HFFc6 (cell line): ENCODE measurements around the gene ZNF554. TPM values are rescaled to one million over a fixed set of nuclear protein-coding genes. Genes with fewer than 3 reads are reported as not detected.
"Not testable (repeated sequence)": the region's sequence is repeated elsewhere in the genome, so short reads cannot be mapped to it uniquely, and the experiment has no call there.

ENCODE experiments used
- DNase-seq: peaks from one replicate; pipeline ENCODE4 v3.0.0-alpha.2; 2018
- H3K27ac Mint-ChIP-seq: 2 replicates; pipeline ENCODE4 v1.8.0; 2020; ENCODE audit warnings: mild to moderate bottlenecking, mixed read lengths
- H3K27me3 Mint-ChIP-seq: 2 replicates; pipeline ENCODE4 v1.8.0; 2021; ENCODE audit warnings: mild to moderate bottlenecking, moderate library complexity, mixed read lengths; ENCODE audit not compliant: insufficient read depth
- H3K36me3 Mint-ChIP-seq: 2 replicates; pipeline ENCODE4 v1.8.0; 2021; ENCODE audit warnings: low read depth, mixed read lengths
- H3K4me1 Mint-ChIP-seq: 2 replicates; pipeline ENCODE4 v1.8.0; 2020; ENCODE audit warnings: low read depth, mixed read lengths
- H3K4me3 Mint-ChIP-seq: 2 replicates; pipeline ENCODE4 v1.8.0; 2020; ENCODE audit warnings: mild to moderate bottlenecking, moderate library complexity, mixed read lengths
- H3K9me3 Mint-ChIP-seq: 2 replicates; pipeline ENCODE4 v1.8.0; 2020; ENCODE audit warnings: mild to moderate bottlenecking, mixed read lengths
- total RNA-seq, 6 experiments: library from RNA; stranded (reverse); fragmentation: NEBNext Ultra II Directional; extraction: Animal tissue kit (Norgen Biotek cat#: 25700); gene quantifications; 2 replicates in 1 of 6; 3 replicates in 5 of 6; pipeline ENCODE4 v1.2.3, GENCODE V29; 2021
- TF ChIP-seq, protein P1 (sequence below): fragments of 200-600 bp; sonication (generic); IDR thresholded peaks from 2 replicates; pipeline ENCODE4 v1.5.0; 2021; ENCODE audit warnings: antibody characterized with exemption, mild to moderate bottlenecking

Gene ZNF554
- total RNA-seq, 6 experiments from 2014 or later, result 1.6 to 2.4 (median 2.2) TPM

DNA sequence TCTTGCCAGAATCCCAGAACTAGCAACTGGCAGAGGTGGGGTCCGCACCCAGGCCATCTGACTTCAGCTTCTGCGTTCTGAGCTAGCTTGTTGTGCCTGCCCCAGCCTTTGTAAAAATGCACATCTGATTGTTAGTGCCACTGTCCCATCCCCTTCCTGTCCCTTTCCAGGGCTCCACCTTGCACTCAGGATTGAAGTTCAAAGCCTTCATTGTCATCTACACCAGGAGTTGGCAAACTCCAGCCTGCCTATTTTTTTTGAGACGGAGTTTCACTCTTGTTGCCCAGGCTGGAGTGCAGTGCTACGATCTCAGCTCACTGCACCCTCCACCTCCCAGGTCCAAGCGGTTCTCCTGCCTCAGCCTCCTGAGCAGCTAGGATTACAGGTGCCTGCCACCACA is 31.4 kb upstream of the ZNF554 start:
- Mint-ChIP-seq H3K9me3 (no peaks in the 10 kb centered on the region), H3K4me1 (peaks cover 23% of the 10 kb centered on the region), H3K27me3 (peaks cover 2% of the 10 kb centered on the region; the same call in 1 of the 2 replicates), H3K36me3 (no peaks in the 10 kb centered on the region; the same call in 1 of the 2 replicates), H3K4me3 (no peak overlapping the region), H3K27ac (no peak overlapping the region; the same call in 1 of the 2 replicates)
- TF ChIP-seq, protein P1, sequence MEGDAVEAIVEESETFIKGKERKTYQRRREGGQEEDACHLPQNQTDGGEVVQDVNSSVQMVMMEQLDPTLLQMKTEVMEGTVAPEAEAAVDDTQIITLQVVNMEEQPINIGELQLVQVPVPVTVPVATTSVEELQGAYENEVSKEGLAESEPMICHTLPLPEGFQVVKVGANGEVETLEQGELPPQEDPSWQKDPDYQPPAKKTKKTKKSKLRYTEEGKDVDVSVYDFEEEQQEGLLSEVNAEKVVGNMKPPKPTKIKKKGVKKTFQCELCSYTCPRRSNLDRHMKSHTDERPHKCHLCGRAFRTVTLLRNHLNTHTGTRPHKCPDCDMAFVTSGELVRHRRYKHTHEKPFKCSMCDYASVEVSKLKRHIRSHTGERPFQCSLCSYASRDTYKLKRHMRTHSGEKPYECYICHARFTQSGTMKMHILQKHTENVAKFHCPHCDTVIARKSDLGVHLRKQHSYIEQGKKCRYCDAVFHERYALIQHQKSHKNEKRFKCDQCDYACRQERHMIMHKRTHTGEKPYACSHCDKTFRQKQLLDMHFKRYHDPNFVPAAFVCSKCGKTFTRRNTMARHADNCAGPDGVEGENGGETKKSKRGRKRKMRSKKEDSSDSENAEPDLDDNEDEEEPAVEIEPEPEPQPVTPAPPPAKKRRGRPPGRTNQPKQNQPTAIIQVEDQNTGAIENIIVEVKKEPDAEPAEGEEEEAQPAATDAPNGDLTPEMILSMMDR, result no peak
- DNase-seq, result no peak

DNA sequence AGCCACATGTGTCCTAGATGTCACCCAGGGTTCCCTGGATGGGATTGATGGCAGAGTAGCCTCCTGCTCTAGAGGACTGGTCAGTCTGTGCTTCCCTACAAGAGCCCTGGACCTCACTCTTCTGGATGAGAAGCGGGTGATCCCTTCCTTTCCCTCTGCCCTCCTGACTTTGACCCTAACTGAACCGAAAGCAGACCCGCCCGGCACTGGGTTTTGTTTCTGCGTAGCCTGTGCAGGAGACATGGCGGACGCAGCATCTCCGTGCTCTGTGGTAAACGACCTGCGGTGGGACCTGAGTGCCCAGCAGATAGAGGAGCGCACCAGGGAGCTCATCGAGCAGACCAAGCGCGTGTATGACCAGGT is 29.5 kb upstream of the ZNF554 start:
- DNase-seq, result no peak
- H3K4me1 Mint-ChIP-seq, result peaks cover 16% of the 10 kb centered on the region
- TF ChIP-seq, protein P1, result no peak
- no peaks in the 10 kb centered on the region for H3K9me3 Mint-ChIP-seq
- peaks cover 2% of the 10 kb centered on the region; the same call in 1 of the 2 replicates for H3K27me3 Mint-ChIP-seq
- no peak overlapping the region for H3K4me3 Mint-ChIP-seq
- H3K36me3 Mint-ChIP-seq, result no peaks in the 10 kb centered on the region; the same call in 1 of the 2 replicates
- no peak overlapping the region for H3K27ac Mint-ChIP-seq

DNA sequence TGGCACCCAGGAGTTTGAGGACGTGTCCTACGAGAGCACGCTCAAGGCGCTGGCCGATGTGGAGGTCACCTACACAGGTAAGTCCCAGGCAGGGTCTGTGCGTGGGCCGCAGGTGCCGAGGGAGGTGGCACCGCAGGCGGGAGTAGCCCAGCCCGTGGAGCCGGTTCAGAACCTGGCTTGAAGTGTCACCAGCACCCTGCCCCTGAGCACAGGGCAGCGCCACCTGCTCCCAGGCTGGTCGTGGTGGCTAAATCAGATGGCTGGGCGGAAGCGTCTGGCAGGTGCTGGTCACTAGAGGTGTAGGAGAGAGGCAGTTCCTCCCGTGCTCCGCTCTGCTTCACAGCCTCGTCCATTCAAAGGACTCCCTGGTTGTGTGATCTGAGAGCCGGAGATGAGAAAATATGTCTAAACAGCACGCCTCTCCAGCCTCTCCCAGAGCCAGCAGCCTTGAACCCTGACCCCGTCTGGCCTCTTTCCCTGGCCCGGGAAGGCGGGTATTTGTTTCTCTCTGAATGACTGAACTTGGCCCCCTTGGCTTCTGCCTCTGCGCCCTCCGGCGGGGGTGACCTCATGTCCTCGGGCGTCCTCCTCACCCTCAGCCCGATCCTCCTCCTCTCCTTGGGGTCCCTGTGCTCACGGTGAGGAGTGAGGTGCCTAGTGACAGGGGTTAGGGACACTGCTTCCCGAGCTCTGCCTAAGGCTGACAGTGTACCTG is 29.0 kb upstream of the ZNF554 start:
- peaks cover 14% of the 10 kb centered on the region for H3K4me1 Mint-ChIP-seq
- H3K27ac Mint-ChIP-seq, result no peak overlapping the region
- H3K27me3 Mint-ChIP-seq, result peaks cover 2% of the 10 kb centered on the region; the same call in 1 of the 2 replicates
- no peak overlapping the region for H3K4me3 Mint-ChIP-seq
- no peaks in the 10 kb centered on the region; the same call in 1 of the 2 replicates for H3K36me3 Mint-ChIP-seq
- no peak for DNase-seq
- TF ChIP-seq, protein P1, result no peak
- no peaks in the 10 kb centered on the region for H3K9me3 Mint-ChIP-seq

DNA sequence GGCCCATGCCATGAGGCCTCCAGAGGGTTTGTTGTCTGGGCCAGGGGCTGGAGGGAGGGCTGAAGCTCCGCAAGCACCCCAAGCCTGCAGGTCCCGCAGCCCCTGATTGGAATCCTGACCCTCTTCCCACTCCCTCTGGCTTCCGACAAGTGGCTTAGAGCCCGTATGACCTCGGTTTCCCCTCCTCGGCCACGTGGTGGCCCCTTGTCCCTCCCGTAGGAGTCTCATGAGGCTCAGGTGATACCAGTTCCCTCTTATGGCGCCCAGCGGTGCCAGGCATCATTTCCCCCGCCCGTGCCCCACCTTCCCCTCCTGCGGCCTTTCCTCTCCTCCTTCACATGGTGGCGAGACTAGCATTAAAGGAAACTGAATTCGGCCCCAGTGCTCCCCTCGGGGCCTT is 28.2 kb upstream of the ZNF554 start:
- no peaks in the 10 kb centered on the region; the same call in 1 of the 2 replicates for H3K36me3 Mint-ChIP-seq
- no peak overlapping the region for H3K27ac Mint-ChIP-seq
- H3K27me3 Mint-ChIP-seq, result peaks cover 2% of the 10 kb centered on the region; the same call in 1 of the 2 replicates
- TF ChIP-seq, protein P1, result no peak
- H3K9me3 Mint-ChIP-seq, result no peaks in the 10 kb centered on the region
- no peak for DNase-seq
- H3K4me3 Mint-ChIP-seq, result no peak overlapping the region
- H3K4me1 Mint-ChIP-seq, result peaks cover 9% of the 10 kb centered on the region

DNA sequence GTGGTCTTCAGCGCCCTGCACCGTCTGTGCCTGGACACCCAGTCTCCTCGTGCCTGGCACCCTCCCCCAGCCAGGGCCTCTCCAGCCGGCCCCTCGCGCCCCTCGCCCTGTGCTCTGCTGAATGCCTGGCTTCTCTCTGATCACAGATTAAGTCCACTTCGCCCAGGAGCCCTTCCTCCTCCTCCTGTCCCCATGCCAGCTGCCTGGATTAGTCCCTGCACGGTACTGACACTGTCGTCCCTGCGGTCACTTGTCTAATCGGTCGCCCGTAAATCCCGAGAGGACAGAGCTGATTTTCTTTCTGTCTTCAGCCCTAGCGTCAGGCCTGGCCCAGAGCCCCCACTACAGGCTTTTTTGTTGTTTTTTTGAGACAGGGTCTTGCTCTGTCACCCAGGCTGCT is 27.8 kb upstream of the ZNF554 start:
- Mint-ChIP-seq H3K27me3 (peaks cover 2% of the 10 kb centered on the region; the same call in 1 of the 2 replicates), H3K9me3 (no peaks in the 10 kb centered on the region), H3K4me3 (no peak overlapping the region), H3K4me1 (peaks cover 9% of the 10 kb centered on the region), H3K27ac (no peak overlapping the region), H3K36me3 (no peaks in the 10 kb centered on the region; the same call in 1 of the 2 replicates)
- TF ChIP-seq, protein P1, result no peak
- DNase-seq, result no peak

DNA sequence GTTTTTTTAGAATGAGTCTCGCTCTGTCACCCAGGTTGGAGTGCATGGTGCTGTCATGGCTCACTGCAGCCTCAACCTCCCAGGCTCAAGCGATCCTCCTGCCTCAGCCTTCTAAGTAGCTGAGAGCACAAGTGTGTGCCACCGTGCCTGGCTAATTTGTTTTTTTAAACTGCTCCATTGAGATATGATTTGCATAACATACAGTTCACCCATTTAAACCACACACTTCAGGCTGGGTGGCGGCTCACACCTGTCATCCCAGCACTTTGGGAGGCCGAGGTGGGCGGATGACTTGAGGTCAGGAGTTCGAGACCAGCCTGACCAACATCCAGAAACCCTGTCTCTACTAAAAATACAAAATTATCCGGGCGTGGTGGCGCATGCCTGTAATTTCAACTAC is 27.0 kb upstream of the ZNF554 start:
- not testable (repeated sequence) for H3K9me3 Mint-ChIP-seq, H3K27ac Mint-ChIP-seq, H3K4me3 Mint-ChIP-seq, H3K4me1 Mint-ChIP-seq, H3K36me3 Mint-ChIP-seq, DNase-seq, H3K27me3 Mint-ChIP-seq
